ENCODE data around the gene GLI2. TPM values are rescaled to one million over a fixed set of nuclear protein-coding genes. Genes with fewer than 3 reads are reported as not detected.
A peak's percentile ranks its signal among the peaks of the same experiment; 100 is the strongest.

Gene GLI2
- total and polyA plus RNA-seq, 5 donors: 0.86 to 4.8 (median 4.1) TPM

DNA sequence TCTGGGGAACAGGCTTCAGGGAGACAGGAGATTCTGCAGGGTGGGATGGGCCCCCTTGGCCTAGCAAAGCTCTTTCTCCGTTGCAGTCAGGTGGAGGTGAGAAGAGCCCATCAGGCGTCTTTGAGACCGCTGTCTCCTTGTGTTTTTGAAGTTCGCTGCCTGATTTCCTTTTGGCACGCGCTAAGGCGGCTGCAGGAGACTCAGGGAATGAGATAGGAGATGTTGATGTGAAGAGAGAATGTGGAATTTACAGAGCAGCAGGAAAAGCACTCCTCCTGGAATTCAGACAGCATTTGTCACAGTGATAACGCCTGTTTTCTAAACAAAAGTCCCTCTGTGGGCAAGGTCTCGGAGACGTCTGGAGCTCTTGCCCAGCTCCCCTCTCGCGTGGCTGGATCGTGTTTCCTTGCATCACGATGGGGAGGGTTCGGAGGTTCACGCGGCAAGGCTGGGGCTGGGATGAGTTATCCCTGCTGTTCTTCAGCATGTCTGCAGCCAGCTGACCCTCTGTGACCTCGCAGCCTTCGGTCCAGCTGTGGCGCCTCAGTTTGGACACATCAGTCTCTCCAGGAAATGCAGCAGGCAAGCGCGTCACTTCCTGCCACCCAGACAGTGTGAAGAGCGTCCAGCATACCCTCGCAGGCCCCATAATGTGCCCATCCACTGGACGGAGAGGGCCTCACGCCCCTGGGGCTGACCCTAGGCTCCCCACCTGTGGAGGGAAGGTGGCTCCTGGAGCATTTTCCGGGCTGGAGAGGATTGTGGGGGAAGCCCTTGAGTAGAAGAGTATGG, 30.2 kb downstream of the GLI2 start:
- intact Hi-C loops (cut with DNase I): no loop called here
- Histone ChIP-seq H3K27ac (ENCODE audit: low read length) (peak overlapping the region; percentile 55), H3K4me3 (ENCODE audit: low read length) (no peak overlapping the region), H3K4me1 (ENCODE audit: control insufficient read depth, insufficient read depth, low read length) (peaks cover 7% of the 10 kb centered on the region), H3K9me3 (ENCODE audit: control insufficient read depth, low read length) (no peaks in the 10 kb centered on the region), H3K27me3 (ENCODE audit: control insufficient read depth, insufficient read depth) (no peaks in the 10 kb centered on the region)
- ATAC-seq (peak; percentile 89), DNase-seq (peak; percentile 92 to 97 (median 96))
- 29% methylated on average over 27 of the region's 27 CpGs for WGBS

DNA sequence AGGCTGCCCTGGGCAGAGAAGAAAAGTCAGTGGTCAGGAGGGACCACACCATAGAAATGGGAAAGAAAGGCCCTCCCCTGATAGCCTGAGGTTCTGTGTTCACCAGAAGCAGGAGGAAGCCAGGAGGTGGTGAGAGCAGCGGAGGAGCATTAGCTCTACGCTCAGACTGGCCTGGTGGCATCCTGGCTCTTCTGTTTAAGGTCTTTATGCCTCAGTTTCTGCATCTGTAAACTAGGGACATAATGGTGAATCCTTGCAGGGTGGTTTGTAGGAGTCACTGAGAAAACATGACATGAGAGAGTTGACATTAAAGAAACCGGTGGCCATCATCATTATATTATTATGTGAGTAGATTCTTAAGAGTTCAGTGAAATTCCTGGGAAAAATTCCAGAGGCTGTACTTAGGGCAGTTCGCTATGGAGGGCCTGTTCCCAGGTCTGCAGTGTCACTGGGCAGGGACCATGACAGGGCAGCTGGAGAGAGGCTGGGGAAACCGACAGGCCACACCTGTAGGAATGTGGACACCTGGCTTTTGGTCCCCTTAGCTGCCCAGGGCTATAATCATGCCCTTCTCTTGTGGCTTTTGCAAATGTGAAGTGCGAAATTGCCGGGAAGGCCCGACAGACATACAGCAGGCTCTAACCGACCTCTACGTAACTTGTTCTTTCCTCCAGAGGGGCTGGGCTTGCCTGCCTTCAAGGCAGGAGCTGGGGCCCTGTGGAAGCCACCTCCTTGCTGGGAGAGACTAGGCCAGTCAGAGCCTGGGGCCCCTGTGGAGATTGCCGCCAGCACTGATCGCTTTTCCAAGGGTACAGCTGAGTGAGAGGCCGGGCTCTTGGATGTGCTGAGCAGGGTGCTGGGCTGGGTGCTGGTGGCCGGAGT, 31.0 kb downstream of the GLI2 start:
- DNase-seq: peak in 2 of 3 donors; percentile 16 to 55

DNA sequence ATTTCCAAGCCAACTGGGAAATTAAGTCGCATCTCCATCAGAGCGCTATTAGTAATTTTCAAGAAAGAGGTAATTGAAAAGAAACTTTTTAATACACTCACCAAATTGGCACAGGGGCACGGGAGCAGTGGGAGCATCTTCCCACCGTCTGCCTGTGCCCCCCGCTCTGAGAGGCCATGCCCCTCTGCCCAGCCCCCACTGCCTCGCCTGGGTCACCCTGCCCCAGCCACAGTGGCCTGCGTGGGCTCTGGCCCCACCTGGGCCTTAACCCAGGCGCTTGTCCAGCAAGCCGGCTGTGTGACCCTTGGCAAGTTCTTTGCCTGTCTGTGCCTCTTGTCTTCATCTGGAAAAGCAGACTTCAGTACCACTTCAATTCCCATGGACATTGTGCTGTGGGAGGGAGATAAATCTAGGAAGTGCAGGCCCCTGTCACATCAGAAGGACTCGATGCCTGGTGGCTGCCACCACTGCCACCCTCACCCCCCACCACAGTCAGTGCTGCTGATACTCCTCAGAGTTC, 31.9 kb downstream of the GLI2 start:
- no peak overlapping the region for H3K27ac ChIP-seq (ENCODE audit: low read length)
- 86% methylated on average over 10 of the region's 10 CpGs for WGBS
- intact Hi-C loops (cut with DNase I): no loop called here
- H3K9me3 ChIP-seq (ENCODE audit: control insufficient read depth, low read length): no peaks in the 10 kb centered on the region
- H3K4me3 ChIP-seq (ENCODE audit: low read length): no peak overlapping the region
- no peaks in the 10 kb centered on the region for H3K27me3 ChIP-seq (ENCODE audit: control insufficient read depth, insufficient read depth)
- ATAC-seq (no peak), DNase-seq (peak in 2 of 3 donors; percentile 7 to 44)
- peaks cover 10% of the 10 kb centered on the region for H3K4me1 ChIP-seq (ENCODE audit: control insufficient read depth, insufficient read depth, low read length)

More for the DNA sequence above, 31.0 kb downstream of the GLI2 start:
- Histone ChIP-seq H3K9me3 (ENCODE audit: control insufficient read depth, low read length) (no peaks in the 10 kb centered on the region), H3K27me3 (ENCODE audit: control insufficient read depth, insufficient read depth) (no peaks in the 10 kb centered on the region), H3K27ac (ENCODE audit: low read length) (peak overlapping the region; percentile 55), H3K4me3 (ENCODE audit: low read length) (no peak overlapping the region), H3K4me1 (ENCODE audit: control insufficient read depth, insufficient read depth, low read length) (peaks cover 7% of the 10 kb centered on the region)
- WGBS: 86% methylated on average over 14 of the region's 14 CpGs
- intact Hi-C loops (cut with DNase I): no loop called here
- ATAC-seq: peak in 1 of 2 donors; percentile 6

DNA sequence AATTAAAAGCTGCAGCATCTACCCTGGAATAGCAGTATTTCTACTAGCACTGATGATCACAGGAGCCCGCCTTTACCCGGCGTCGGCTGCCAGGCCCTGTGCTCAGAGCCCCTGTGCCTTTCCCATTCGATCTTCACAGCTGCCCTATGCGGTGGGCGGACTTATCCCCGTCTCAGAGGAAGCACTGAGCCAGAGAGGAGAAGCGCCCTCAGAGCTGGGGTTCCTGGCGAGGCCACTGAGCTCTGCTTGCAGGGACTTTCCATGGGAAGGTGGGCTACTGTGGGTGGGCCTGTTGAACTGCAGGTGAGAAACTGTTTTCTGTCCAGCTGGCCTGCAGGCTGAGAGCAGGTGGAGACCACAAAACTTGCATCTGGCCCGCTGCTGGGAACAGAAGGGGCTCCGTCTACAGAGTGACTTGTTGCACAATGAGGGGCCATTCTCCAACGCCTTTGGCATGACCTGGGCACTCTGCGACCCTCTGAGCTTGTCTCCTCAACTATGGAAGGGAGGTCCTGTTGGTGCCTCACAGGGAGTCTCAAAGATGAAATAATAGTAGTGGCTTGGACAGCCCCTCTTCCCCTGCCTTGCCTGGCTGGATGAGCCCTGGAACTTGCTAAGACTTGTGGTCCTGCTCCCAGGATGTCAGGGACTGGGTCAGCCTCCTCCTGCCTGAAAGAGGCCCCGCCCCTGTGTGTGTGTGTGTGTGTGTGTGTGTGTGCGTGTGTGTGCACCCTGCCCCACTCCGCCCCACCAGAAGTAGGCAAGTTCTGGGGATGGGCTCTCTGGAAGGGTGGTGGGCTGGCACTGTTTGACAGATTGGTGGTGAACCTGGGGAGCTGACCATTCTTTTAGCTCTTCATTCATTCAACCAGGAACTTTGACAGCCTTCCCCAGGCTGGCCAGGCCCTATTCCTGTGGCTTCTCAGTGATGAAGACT, 32.7 kb downstream of the GLI2 start:
- peak in 2 of 3 donors; percentile 6 to 45 for DNase-seq
- H3K9me3 ChIP-seq (ENCODE audit: control insufficient read depth, low read length): no peaks in the 10 kb centered on the region
- H3K4me1 ChIP-seq (ENCODE audit: control insufficient read depth, insufficient read depth, low read length): peaks cover 10% of the 10 kb centered on the region
- no peak overlapping the region for H3K4me3 ChIP-seq (ENCODE audit: low read length)
- WGBS: 80% methylated on average over 17 of the region's 17 CpGs
- H3K27me3 ChIP-seq (ENCODE audit: control insufficient read depth, insufficient read depth): no peaks in the 10 kb centered on the region
- ATAC-seq: no peak
- H3K27ac ChIP-seq (ENCODE audit: low read length): no peak overlapping the region
- intact Hi-C loops (cut with DNase I): no loop called here

DNA sequence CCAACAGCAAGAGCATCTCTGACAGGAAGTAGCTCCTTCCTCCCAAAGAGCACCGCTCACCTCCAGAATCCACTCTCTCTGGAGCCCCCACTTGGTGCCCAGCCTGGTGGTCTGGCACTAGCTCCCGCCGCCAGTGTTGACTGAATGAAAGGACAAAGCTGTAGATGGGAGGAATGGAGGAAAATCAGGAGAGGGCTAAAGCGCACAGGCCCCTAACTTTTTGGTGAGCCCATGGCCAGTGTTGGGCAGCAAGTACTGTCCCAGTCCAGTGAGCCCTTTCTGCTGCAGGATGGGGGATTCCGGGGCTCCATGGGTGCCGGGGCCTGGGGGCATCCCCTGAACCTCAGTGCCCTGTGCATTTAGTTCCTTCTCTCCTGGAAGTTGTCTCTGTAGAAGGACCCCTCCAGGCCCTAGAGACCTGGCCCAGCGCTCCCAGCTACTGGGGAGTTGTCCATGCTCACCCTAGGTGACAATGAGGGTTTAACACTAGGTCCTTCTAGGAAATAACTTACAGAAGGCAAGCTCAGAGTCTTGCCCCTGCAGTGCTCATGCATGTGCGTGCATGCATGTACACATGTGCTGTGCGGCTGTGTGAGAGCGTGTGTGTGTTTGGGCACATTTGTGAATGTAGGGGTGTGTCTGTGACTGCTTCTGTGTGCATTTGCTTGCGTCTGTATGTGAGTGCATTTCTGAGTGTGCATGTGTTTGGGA, 33.6 kb downstream of the GLI2 start:
- WGBS: 94% methylated on average over 11 of the region's 11 CpGs
- H3K4me1 ChIP-seq (ENCODE audit: control insufficient read depth, insufficient read depth, low read length): peaks cover 10% of the 10 kb centered on the region
- ATAC-seq: no peak

DNA sequence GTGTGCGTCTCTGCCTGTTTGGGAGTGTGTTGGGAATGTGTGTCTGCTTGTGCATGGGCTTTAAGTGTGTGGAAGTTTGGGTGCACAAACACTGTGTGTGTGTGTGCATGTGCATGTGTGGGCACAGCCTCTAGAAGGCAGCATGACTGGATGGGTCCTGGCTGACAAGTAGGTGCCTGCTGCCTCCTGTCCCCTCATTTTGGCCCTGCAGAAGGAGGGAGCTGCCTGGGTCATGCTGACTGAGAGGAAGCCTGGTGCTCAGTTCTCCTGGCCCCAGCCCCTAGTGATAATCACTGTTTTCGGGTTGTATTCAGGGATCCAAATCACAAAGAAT, 34.1 kb downstream of the GLI2 start:
- intact Hi-C loops (cut with DNase I): no loop called here
- 87% methylated on average over 2 of the region's 2 CpGs for WGBS
- Histone ChIP-seq H3K4me1 (ENCODE audit: control insufficient read depth, insufficient read depth, low read length) (peaks cover 10% of the 10 kb centered on the region), H3K27ac (ENCODE audit: low read length) (no peak overlapping the region), H3K27me3 (ENCODE audit: control insufficient read depth, insufficient read depth) (no peaks in the 10 kb centered on the region), H3K4me3 (ENCODE audit: low read length) (no peak overlapping the region), H3K9me3 (ENCODE audit: control insufficient read depth, low read length) (no peaks in the 10 kb centered on the region)
- ATAC-seq: no peak
- peak in 1 of 3 donors; percentile 9 for DNase-seq

More for the DNA sequence above, 33.6 kb downstream of the GLI2 start:
- H3K9me3 ChIP-seq (ENCODE audit: control insufficient read depth, low read length): no peaks in the 10 kb centered on the region
- no peak overlapping the region for H3K4me3 ChIP-seq (ENCODE audit: low read length)
- intact Hi-C loops (cut with DNase I): no loop called here
- peak in 1 of 3 donors; percentile 27 for DNase-seq
- no peak overlapping the region for H3K27ac ChIP-seq (ENCODE audit: low read length)
- H3K27me3 ChIP-seq (ENCODE audit: control insufficient read depth, insufficient read depth): no peaks in the 10 kb centered on the region

DNA sequence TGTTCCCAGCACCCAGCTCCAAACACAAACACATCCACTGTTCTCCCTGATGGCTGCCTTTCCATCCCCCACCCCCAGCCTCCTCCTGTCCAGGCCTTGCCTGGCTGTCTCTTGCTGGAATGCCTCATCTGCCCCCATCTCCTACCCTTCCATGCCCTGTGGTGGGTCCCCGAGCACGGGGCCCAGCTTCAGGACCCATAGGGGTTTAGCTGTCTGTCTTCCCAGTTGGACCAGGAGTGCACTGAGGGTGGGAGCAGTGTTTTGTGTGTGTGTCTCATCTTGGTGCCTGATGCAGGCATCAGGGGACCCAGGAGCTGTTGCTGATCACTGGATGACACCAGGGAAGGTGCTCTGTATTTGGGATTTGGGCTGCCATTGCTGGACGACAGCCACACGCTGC, 34.5 kb downstream of the GLI2 start:
- Histone ChIP-seq H3K9me3 (ENCODE audit: control insufficient read depth, low read length) (no peaks in the 10 kb centered on the region), H3K27ac (ENCODE audit: low read length) (no peak overlapping the region), H3K4me3 (ENCODE audit: low read length) (no peak overlapping the region), H3K4me1 (ENCODE audit: control insufficient read depth, insufficient read depth, low read length) (peaks cover 6% of the 10 kb centered on the region), H3K27me3 (ENCODE audit: control insufficient read depth, insufficient read depth) (no peaks in the 10 kb centered on the region)
- no peak for ATAC-seq
- intact Hi-C loops (cut with DNase I): no loop called here
- WGBS: 89% methylated on average over 4 of the region's 4 CpGs
- DNase-seq: peak in 1 of 3 donors; percentile 8

DNA sequence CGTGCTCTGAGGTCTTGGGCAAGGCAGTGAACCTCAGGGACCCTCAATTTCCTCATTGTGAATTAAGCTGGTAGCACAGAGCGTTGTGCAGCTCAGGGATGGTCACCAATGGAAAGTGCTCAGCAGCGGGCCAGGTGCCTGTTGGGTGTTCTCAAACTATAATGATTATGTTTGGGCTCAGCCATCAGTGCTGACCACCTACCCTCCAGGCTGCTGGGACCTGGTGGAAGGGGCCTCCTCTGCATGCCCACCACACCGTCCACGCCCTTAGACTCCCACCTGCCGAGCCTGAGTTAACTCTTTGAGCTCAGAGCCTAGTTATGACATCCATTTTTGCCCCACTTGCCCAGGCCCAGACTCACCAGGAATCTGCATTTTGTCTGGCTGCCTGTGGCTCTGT, 35.0 kb downstream of the GLI2 start:
- intact Hi-C loops (cut with DNase I): no loop called here
- peak in 1 of 3 donors; percentile 39 for DNase-seq

DNA sequence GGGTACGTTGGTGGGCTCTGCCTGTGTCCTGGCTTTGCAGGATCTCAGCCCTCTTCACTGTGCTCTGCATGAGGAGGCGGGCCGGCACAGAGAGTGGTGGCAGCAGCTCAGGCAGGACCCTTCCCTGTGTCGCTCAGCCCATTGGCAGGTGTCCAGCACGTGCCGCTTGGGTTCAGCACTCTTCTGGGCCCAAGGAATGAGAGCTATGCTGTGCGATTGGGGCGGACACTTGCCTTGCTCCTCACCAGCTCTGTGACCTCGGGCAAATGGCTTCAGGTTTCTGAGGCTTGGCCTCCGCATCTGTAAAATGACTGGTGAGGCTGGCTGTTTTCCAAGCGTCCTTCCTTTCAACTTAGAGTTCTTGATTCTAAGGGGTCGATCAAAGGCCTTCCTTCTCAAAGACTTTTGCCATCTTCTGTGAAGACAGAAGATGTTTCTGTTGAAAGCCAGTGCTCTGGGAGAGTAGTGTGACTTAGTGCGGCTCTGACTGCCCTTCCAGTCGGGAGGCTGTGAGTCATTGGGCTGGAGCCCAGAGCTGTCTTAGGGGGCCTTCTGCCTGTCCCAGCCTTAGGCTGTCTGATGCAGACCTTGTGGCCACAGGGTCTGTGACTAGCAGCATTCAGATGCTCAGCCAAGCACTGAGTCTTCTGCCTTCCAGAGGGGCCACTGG, 35.6 kb downstream of the GLI2 start:
- intact Hi-C loops (cut with DNase I): no loop called here
- peak; percentile 86 to 87 for ATAC-seq
- H3K27ac ChIP-seq (ENCODE audit: low read length): no peak overlapping the region
- no peak overlapping the region for H3K4me3 ChIP-seq (ENCODE audit: low read length)
- H3K4me1 ChIP-seq (ENCODE audit: control insufficient read depth, insufficient read depth, low read length): peaks cover 2% of the 10 kb centered on the region
- no peaks in the 10 kb centered on the region for H3K27me3 ChIP-seq (ENCODE audit: control insufficient read depth, insufficient read depth)
- DNase-seq: peak; percentile 86 to 87 (median 86)
- no peaks in the 10 kb centered on the region for H3K9me3 ChIP-seq (ENCODE audit: control insufficient read depth, low read length)
- 49% methylated on average over 14 of the region's 14 CpGs for WGBS

More for the DNA sequence above, 35.0 kb downstream of the GLI2 start:
- no peaks in the 10 kb centered on the region for H3K9me3 ChIP-seq (ENCODE audit: control insufficient read depth, low read length)
- ATAC-seq: no peak
- no peaks in the 10 kb centered on the region for H3K27me3 ChIP-seq (ENCODE audit: control insufficient read depth, insufficient read depth)
- H3K4me1 ChIP-seq (ENCODE audit: control insufficient read depth, insufficient read depth, low read length): peaks cover 2% of the 10 kb centered on the region
- H3K4me3 ChIP-seq (ENCODE audit: low read length): no peak overlapping the region
- 90% methylated on average over 6 of the region's 6 CpGs for WGBS
- no peak overlapping the region for H3K27ac ChIP-seq (ENCODE audit: low read length)
